ENCODE data around the gene WDR43.

Gene WDR43, protein sequence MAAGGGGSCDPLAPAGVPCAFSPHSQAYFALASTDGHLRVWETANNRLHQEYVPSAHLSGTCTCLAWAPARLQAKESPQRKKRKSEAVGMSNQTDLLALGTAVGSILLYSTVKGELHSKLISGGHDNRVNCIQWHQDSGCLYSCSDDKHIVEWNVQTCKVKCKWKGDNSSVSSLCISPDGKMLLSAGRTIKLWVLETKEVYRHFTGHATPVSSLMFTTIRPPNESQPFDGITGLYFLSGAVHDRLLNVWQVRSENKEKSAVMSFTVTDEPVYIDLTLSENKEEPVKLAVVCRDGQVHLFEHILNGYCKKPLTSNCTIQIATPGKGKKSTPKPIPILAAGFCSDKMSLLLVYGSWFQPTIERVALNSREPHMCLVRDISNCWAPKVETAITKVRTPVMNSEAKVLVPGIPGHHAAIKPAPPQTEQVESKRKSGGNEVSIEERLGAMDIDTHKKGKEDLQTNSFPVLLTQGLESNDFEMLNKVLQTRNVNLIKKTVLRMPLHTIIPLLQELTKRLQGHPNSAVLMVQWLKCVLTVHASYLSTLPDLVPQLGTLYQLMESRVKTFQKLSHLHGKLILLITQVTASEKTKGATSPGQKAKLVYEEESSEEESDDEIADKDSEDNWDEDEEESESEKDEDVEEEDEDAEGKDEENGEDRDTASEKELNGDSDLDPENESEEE
- 23.4 to 130 (median 84.1) reads per million in 18 experiments for total RNA-seq

DNA sequence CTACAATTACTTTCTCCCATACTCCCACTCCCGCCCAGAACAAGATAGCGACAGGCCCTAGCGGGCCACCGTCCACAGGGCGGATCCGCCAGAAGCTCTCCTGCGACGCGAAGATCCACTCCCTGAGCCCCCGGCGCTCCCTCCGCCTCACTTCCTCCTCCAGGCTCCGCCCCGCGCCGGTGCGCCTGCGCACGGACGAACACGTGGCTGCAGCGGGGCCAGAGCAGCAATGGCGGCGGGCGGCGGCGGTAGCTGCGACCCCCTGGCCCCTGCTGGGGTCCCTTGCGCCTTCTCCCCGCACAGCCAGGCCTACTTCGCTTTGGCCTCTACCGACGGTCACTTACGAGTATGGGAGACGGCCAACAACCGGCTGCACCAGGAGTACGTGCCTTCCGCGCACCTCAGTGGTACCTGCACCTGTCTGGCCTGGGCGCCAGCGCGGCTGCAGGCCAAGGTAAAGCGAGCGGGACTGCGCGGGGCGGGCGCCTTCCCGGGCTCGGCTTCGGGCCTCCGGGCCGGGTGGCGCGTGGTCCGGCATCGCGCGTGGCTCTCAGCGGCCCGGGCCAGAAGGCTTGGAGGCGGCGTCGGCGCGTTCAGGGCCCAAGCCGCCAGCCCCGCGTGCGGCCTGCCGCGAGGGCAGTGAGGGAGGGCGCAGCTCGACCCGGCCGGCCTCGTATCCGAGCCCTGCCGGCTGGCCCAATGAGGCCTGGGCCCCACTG, at the start of gene WDR43:
Gene WDR43 (plus strand): TSS at position 198 of the 719 bp plus-strand sequence. CDS start 32 bp downstream, at position 230.
- peak; percentile 99 for DNase-seq

DNA sequence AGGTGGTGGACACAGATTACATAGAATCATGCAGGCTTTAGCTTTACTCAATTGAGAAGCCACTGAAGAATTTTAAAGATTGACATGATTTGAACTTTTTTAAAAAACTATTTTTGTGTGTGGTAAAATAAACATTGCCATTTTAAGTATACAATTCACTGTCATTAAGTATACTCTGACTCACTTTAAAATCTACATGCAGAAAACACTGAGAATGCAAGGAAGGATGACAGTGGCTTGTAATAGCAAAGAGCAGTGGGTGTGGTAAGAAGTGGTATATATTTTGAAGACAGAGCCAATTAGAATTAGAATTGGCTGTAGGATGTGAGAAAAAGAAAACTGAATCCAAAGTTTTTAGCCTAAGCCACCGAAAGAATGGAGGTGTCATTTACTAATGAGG, 39.3 kb upstream of the WDR43 start:
- DNase-seq: no peak

GRCh38 chr2:28855977-28856376, 38.5 kb upstream of the WDR43 start:
- DNase-seq: no peak

GRCh38 chr2:28868611-28869010, 25.9 kb upstream of the WDR43 start:
- DNase-seq: no peak

DNA sequence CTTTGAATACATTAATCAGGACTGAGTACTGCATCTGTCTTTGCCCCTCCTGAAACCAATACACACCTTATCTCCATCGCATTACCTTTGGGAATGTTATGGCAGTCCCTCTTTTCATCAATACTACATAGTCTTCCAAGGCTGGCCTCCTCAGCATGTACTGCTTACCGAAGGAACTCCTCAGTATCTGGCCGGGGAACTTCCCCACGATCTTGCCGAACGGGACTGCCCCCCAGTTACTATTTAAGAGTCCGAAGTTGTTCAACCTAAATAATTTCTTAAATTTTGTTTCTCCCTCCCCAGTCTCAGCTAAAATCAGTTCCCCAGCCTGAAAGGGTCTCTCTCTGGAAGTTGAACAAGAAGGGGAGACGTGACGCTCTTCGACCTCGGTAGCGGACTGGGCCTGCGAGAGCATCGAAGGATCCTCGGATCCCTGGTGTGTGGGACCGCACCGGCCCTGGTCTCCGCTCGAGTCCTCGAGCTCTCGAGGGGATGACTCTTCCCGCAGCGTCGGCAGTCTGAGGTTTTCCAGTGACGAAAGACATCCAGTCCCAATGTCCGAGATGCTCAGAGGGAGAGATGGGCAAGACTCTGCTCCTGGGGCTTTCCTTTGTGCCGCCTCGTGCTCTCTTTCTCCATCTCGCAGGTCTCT, 24.8 kb upstream of the WDR43 start:
- peak; percentile 17 to 27 for DNase-seq

DNA sequence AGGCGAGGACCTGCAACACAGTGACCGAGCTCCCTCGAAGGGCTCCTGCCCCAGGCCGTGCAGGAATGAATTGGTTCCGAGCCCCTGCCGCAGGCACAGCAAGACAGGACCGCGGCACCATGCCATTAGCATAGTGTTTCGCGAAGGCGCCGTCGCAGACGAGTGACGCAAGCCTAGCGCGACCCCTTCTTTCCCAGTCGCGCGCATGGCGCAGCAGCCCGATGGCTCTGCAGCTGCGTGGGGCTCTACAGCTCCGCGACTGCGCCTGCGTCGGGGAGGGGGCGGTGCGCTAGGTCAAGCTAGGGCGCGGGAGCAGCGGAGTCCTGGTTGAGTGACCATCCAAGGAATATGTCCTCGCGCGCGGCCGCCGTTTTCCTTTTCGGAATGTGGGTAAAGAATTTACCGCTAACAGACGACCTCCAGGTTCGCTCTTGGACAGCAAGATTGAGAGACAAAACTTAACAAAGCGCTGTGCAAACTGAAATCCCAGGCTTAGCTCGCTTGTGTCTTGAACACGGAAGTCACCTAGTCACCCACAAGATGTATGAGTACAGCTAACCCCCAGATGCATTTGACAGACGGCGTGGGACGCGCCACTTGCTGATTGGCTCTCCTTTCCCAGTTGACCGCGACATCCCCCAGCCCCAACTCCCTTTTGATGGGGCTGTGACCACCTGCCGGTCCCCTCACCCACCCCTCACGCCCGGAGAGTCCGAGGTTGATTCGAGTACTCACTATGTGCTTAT, 24.1 kb upstream of the WDR43 start, which contains the start of gene TRMT61B:
Gene TRMT61B (minus strand): TSS at position 164 of the 746 bp plus-strand sequence. CDS start 32 bp downstream, at position 132.
- peak; percentile 98 for DNase-seq

GRCh38 chr2:28871620-28872019, 22.8 kb upstream of the WDR43 start:
- no peak for DNase-seq

DNA sequence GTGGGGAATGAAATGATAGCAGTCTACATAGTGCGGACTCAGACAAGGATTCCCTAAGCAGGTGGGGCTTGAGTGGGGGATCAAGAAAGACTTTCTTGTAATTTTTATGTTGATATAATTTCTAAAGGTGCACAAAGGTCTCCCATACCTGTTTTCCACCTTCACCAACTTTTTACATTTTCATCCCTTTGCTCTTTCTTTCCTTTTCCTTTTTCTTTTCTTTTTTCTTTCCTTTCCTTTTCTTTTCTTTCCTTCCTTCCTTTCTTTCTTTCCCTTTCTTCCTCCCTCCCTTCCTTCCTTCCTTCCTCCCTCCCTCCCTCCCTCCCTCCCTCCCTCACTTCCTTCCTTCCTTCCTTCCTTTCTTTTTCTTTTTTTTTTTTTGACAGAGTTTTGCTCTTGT, 14.3 kb upstream of the WDR43 start:
- no peak for DNase-seq

- no peak for DNase-seq
Measured at GRCh38 chr2:28893488-28893887, 979 bp upstream of the WDR43 start.

DNA sequence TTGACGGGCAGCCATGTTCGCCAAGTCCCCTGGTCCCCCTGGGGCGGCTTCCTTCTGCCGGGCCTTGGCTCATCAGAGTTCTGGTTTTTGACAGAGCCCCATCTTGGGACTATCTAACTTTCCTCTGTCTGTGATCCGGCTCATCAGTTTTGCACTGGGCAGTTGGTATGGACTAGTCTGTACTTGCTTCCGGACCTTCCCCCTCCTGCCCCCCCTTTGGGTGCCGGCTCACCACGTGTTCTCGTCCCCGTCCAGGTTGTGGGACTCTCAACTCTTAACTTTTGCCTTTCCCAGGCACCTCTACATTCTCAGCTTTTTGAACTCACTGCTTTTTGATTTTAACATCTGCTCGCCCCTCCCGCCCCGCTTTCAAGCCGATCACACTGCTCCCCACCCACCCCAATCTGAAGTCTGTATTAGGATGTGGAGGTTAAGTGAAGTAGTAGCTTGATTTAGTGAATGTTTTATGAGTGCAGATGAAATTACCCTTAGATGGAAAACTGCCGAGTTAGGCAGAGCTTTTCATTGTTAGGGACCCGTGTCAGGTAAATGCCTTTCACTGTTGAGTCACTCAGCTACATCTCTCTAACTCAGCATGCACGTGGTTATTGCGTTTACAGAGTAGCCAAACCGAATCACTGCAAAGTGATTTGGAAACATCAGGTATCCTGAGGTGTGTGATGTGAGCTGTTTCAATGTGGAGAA, 874 bp downstream of the WDR43 start:
- DNase-seq: peak in 1 of 2 donors; percentile 24

- no peak for DNase-seq
Measured at GRCh38 chr2:28896906-28897305, 2.4 kb downstream of the WDR43 start.

DNA sequence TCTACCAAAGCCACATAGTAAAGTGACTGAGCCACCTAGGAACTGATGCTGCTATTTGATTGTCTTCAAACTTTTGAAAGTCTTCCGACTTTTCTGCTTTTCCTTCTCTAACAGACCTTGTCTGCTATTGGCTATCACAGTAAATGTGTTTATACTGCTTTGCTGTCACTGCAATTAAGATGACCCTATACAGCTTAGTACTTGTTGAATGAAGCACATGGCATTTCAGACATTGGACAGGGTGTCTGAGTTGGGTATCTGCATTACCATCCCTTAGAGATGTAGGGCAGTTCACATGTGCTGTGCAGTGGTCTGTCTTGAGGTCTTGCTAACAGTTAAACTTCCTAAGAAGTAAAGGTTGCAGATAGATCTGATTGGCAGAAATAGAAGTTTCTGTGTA, 3.6 kb downstream of the WDR43 start:
- DNase-seq: no peak

- peak in 1 of 2 donors; percentile 13 for DNase-seq
Measured at GRCh38 chr2:28901202-28901601, 6.7 kb downstream of the WDR43 start.

- DNase-seq: no peak
Measured at GRCh38 chr2:28901841-28902240, 7.4 kb downstream of the WDR43 start.

- no peak for DNase-seq
Measured at GRCh38 chr2:28902584-28902983, 8.1 kb downstream of the WDR43 start.

DNA sequence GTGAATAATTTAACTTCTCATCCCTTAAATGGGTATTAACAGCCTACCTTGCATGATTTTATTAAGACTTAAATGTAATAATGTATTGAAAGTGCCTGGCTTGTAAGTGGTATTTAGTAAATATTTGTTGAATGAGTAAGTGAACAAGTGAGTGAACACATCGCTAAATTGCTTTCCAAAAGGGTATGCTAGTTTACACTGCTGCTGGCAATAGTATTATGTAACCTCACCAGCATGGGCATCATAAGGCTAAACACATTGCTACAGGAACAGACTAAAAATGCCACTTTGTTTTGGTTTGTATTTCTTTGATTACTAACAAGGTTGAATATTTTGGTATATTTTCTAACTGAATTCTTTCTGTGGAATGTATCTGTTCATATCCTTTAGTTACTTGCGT, 9.8 kb downstream of the WDR43 start:
- DNase-seq: peak; percentile 41 to 45

DNA sequence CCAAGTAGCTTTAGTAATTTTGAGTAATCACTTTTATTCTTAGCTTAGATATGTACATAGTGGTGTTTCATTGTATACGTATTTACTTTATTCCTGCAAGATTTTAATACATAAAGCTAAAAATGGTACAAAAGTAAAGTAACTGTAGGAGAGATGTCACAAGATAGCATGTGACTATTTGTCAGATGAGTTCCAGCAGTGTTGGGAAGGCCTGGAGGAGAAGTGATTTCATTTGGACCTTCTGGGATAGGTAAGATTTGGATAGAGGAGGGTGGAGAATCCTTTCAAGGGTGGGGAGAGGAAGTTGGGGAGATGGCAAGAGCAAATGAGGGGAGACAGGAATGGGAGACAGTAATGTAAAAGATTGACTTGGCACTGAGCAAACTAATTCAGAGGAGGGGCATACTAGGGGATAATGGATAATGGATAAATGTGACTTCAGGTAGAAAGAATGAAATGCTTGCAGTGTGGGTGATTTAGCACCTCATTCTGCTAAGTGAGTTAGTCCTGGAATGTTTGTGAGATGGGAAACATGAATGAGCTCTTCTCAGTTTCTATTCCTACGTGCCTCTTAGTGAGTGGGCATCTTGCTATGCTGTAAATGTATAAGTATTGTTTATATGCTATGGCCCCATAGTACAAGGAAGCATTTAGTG, 10.5 kb downstream of the WDR43 start:
- peak; percentile 47 to 58 for DNase-seq

DNA sequence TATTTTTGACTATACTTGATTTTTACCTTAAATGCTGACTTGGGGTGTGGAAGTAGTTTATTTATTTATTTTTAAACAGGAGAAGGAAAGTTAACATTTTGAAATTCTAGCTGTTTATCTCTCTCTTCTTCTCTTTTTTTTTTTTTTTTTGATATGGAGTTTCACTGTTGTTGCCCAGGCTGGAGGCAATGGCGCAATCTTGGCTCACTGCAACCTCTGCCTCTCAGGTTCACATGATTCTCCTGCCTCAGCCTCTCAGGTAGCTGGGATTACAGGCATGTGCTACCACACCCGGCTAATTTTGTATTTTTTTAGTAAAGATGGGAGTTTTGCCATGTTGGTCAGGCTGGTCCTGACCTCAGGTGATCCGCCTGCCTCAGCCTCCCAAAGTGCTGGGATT, 11.1 kb downstream of the WDR43 start:
- no peak for DNase-seq

- DNase-seq: no peak
Measured at GRCh38 chr2:28906376-28906775, 11.9 kb downstream of the WDR43 start.

DNA sequence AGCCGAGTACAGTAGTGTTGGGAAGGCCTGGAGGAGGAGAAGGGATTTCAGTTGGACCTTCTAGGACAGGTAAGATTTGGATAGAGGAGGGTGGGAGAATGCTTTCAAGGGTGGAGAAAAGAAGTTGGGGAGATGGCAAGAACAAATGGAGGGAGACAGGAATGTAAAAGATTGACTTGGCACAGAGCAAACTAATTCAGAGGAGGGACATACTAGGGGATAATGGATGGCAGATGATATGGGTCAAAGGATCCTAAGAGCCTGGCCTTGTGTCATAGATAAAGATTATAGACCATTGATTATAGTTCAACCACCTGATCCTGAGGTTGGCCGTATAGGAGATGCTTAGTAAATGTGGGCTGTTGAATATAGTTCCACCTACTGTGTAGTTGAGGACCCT, 12.4 kb downstream of the WDR43 start:
- no peak for DNase-seq

DNA sequence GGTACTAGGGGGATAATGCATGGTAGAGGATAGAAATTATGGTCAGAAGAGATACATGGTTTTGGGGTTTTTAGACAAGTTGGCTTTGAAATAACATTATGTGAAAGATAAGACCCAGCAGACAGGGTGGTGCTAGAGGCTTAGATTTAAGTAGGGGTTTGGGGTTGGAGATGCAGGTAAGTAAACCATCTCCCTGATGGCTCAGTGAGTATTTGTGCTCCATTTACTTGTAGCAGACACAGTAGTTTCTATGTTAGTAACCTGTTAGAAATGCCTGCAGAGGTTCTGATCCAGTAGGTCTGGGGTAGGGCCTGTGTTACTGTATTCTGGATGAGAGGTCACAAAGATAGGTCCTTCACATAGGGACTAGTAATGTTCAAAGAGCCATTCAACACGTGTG, 13.7 kb downstream of the WDR43 start:
- DNase-seq: no peak

All from inflammatory macrophage (primary cell).